NB4 (cell line): Measurements from ENCODE around the gene GKAP1.
"Not testable (repeated sequence)": the region's sequence is repeated elsewhere in the genome, so short reads cannot be mapped to it uniquely, and the experiment has no call there.

Experiments
- POLR2A ChIP-seq: IDR thresholded peaks from 2 replicates; pipeline ENCODE4 v1.6.1; 2011; ENCODE audit warnings: mild to moderate bottlenecking; ENCODE audit not compliant: insufficient read length; ENCODE audit errors: extremely low read depth
- TF ChIP-seq, protein P1 (sequence below): IDR thresholded peaks from one replicate; pipeline ENCODE4 v1.5.1; 2012; ENCODE audit warnings: low read depth, low read length
- TF ChIP-seq, protein P2 (sequence below): IDR thresholded peaks from 2 replicates; pipeline ENCODE4 v1.6.1; 2011; ENCODE audit warnings: low read depth, low read length

DNA sequence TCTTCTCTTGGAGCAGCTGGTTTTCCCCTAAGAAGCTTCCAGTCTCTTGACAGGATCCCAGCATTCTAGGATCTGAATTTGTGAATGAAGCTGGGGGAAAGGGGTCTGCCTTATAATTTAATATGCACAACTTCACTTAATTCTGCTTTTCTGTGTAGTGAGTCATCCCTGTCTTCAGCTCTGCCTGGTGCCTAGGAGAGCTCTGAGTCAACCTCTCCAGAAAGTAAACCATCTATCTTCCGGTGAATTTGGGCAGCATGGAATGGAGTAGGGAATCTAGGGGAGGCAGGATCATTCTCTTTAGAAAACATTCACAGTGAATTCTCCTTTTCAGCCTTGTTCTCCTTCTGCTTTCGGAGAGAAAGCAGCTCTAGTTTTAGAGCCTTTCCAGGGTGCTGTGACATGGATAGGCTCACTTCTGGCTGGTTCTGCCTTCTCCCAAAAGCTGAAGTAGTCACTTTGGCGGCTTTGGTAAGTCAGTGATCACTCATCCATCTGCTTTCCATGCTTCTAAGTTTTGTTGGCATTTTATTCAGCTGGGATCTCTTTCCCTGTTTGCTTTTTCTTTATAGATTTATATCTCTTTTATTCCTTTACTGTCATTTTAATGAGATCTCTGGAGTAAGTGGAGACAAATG is 7.5 kb upstream of the GKAP1 start:
- not testable (repeated sequence) for TF ChIP-seq POLR2A
- TF ChIP-seq, protein P1, sequence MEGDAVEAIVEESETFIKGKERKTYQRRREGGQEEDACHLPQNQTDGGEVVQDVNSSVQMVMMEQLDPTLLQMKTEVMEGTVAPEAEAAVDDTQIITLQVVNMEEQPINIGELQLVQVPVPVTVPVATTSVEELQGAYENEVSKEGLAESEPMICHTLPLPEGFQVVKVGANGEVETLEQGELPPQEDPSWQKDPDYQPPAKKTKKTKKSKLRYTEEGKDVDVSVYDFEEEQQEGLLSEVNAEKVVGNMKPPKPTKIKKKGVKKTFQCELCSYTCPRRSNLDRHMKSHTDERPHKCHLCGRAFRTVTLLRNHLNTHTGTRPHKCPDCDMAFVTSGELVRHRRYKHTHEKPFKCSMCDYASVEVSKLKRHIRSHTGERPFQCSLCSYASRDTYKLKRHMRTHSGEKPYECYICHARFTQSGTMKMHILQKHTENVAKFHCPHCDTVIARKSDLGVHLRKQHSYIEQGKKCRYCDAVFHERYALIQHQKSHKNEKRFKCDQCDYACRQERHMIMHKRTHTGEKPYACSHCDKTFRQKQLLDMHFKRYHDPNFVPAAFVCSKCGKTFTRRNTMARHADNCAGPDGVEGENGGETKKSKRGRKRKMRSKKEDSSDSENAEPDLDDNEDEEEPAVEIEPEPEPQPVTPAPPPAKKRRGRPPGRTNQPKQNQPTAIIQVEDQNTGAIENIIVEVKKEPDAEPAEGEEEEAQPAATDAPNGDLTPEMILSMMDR, result not testable (repeated sequence)
- TF ChIP-seq, protein P2, sequence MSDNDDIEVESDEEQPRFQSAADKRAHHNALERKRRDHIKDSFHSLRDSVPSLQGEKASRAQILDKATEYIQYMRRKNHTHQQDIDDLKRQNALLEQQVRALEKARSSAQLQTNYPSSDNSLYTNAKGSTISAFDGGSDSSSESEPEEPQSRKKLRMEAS, result not testable (repeated sequence)
